Kasumi-1 (cell line): ENCODE results near the gene ETS1.

Source experiments
- DNase-seq, 2 experiments: peaks; one replicate each; lab custom pipeline; 2025; lab: John Stamatoyannopoulos, UW

Gene ETS1

DNA sequence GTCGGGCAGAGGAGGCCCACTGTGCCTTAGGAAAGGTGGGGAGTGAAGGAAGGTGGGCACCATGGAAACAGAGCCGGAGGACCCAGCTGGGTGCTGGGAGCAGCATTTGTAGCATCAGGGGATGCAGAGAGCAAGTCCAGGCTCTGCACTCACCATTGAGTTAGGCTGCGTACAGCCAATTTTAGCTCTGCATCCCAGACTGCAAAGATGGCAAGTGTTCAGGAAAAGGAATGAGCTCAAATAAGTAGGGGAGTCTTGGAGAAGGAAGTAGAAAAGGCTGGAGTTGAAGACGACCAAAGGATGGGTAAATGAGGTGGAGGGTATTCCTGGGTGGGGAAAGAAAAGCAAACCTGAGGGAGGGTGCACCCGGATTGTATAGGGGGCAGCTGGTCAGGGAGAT is 31.6 kb upstream of the ETS1 start:
- DNase-seq, result no peak

DNA sequence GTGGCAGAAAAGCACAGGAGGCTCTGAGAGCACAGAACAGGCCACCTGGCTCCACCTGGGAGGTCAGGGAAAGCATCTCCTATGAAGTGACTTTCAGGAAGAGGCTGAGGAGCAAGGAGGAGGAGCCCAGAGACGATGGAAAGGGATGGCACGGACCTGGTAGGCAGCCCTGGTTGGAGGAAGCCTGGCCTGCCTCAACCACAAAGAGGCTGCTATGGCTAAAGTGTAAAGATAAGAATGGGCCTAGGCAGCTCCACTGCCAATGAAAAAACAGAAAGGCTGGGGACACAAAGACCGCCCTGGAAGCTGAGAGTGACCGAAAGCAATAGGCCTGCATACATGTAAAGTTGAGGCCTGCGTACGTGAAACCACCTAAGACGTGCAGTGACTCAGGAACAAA is 31.2 kb upstream of the ETS1 start:
- DNase-seq, result no peak

DNA sequence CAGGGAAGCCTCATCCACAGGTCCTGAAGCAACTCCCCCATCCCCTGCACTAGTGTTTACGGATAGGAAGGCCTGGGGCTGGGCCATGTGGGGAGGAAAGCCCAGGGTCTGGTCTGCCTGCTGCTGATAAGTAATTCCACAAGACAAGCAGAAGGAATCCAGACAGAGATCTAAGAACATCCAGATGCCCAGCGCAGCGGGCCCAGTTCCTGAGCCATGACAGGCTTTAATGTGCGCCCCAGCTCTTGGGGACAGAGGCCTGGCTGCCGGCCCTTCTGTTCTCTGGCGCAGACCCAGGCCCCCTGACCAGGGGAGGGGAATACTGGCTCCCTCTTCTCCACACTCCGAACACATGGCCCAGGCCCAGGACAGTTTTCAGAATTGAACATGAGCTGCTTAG is 28.8 kb upstream of the ETS1 start:
- no peak for DNase-seq

DNA sequence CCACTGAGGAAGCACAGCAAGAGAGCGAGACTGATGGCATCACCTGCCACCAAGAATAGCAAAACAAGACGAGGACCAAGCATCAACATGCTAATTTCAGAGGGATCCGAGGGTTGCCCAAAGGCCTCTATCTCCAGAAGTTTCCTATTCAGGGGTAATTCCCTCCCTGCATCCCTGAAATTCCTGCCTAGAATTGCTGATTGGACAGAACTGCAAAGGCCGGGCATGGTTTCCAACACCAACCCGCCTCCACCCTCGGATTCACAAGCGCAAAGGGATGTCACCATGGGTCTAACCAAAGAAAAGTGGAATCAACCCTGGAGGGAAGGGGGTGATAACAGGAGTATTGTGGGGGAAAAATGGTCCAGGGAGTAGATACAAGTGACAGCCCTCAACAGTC is 28.3 kb upstream of the ETS1 start:
- no peak for DNase-seq

DNA sequence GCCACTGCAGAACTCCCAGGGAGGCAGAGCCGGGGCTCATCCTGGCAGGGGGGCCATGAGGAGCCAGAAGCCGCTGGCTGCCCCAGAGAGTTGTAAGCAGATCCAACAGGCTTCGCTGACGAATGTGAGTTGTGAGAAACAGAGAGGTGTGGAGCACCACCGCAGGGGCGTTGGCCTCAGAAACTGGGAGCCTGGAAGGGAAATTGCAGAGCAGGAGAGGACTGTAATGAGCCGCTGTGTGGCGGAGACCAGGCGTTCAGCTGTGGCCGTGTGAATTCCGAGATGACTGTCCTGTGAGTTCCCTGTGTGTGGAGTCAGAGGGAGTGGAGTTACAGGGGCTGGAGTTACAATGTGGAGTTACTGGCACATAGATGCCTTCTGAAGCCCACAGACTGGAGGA is 27.7 kb upstream of the ETS1 start:
- DNase-seq, result no peak

DNA sequence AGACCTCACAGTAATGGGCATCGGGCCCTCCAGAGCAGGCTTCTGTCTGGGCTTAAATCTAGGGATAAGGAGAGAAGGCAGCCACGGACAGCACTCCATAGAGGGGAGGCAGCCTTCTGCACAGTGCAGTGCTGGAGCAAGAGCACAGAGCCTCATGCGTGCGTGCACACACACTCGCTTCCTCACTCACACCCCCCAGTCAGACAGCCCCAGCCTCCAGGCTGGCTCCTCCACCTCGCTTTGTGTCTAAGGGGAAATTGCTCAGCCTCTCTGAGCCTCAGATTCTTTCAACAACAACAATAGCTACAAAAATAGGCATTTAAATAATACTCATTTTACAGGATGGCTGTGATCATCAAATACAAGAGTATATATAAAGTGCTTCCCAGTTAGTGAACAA is 26.7 kb upstream of the ETS1 start:
- DNase-seq, result no peak

DNA sequence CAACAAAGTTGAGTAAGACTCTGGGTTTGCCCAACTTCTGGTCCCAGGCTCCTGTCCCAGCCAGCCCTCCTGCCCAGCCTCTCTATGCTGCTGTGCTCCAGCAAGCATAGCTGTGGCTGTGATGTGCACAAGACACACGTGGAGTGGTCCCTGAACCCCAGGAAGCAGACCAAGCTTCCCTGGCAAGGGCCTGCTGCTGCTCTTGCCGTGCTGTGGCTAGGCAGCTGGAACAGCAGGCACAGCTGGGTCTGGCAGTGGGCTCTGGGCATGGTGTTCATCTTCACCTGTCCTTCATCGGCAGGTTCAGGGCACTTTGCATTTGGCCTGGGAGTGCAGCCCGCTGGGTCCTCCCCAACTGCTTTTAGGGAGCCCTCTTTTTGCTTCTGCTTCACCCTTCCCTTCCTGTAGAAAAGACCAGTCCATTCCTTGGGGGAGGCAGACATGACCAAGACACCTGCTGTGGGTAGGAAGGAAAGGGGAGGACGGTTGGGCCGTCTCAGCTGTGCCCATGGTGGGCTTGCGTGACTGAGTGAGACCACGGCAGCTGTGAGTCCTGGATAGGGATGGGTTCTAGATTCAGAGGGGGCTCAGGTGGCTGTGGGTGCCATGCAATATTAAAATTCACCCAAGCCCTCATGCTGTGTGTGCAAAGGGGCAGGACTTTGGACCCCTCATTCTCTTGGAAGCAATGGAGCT is 26.1 kb upstream of the ETS1 start:
- no peak for DNase-seq

DNA sequence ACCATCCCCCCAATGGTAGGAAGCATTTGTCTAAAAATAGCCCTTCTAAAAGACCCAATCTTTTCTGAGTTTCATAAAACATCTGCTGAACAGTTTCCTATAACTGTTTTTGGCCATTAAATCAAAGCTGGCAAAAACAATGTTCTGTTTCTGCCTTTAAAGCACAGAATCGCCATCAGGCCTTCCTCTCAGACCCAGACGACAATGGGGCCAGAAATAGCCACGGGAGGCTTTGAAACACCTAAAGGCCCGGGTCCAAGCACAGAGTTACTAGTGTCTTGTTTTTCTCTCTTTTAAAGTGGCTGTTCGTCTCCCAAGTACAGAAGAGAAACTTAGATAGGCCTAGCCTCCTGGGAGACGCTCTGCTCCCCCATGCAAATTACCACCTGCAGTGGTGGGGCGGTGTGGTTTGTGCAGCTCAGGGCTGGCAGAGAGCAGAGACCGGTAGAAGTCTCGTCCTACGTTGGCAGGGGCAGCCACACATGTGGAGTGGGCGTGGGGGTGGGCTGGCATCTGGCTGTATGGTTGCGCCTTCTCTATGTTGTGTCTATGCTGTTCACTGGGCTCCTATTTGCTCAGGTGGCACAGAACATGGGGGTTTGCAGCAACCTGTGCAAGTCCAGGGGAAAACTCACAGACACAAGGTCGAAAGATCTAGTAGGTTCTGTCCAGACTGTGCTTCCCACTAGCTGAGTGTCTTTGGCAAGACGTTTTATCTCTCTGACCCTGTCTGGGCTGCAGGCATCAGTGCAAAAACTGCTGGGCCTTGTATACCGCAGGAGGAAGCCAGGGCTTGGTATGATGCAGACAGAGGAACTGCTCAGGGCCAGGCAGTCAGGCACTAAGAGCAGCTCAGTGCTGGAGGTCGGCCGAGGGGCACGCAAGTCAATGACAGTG is 23.6 kb upstream of the ETS1 start:
- peak in 1 of 2 experiments; percentile 7 for DNase-seq

DNA sequence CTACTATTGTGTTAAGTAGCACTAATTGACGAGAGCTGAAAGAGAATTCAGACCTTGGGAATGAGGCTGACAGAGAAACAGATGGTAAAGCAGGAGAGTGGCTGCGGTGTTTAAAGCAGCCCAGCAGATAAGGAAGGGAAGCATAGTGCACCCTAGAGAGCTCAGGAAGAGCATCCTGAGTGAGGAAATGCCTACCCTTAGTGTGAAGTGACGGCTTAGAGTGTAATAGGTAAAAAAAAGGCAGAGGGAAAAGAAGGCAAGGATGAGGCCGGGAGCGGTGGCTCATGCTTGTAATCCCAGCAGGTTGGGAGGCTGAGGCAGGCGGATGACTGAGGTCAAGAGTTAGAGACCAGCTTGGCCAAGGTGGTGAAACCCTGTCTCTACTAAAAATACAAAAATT is 22.4 kb upstream of the ETS1 start:
- DNase-seq, result no peak

DNA sequence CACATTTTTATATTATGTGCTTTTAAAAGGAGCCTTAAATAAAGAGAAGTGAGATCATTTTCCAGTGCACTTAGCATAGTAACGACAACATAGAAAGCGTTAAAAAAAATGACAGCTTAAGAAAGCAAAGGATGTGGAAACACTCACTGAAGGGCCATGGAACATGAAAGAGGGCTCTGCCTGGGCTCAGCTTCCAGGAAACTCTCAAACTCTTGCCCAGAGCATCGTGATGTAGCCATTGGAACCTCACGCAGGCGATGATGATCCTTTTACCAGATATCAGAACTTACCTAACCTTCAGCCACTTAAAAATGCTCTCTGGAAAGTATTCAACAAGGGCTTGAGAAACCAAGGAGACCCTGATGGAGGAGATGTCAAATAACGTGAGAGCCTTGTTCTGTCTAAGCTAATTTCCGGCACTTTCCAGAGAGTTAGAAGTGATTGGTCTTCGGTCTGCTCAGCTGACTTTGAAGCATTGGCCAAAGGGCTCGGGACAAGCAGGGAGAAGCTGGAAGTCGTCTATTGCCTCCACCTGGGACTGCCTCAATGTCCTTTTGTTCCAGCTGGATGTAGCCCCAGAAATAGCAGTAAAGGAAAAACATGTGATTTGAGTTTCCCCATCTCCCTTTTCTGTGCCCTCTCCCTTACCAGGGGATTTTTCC is 21.5 kb upstream of the ETS1 start:
- no peak for DNase-seq

DNA sequence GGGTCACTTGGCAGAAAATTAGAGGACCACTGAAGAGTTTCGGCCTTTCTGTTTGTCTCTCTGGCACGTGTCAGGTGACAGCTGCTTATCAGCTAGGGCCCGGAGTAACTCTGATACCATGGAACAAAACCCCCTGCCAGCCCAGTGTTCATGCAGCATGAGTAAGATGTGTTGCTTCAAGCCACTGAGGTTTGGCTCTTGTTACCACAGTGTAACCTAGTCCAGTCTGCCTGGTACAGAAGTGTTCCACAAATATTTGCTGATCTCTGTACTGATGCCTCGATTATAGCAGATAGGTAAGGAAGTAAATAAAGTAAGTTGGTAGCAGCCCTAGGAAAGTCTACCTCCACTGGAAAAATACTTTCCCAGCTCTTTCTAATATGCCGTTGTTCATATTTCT is 20.5 kb upstream of the ETS1 start:
- no peak for DNase-seq

DNA sequence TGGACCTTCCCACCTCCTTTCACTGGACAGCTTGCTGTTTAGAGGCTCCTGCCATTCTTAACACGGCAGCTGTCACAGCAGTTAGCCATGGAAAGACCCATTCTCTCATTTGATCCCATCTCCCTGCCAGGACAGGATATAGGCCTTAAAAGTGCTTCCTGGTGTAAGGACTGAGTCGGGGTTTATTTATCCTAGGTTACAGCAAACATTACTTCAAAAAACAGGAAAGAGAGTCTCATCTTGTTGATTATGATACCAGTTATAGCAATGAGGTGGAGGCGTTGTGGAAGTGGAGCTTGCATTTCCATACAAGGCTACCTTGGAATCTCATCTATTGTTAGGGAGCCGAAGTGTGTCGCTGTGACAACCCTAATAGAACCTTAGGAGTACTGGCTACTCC is 17.4 kb upstream of the ETS1 start:
- no peak for DNase-seq

DNA sequence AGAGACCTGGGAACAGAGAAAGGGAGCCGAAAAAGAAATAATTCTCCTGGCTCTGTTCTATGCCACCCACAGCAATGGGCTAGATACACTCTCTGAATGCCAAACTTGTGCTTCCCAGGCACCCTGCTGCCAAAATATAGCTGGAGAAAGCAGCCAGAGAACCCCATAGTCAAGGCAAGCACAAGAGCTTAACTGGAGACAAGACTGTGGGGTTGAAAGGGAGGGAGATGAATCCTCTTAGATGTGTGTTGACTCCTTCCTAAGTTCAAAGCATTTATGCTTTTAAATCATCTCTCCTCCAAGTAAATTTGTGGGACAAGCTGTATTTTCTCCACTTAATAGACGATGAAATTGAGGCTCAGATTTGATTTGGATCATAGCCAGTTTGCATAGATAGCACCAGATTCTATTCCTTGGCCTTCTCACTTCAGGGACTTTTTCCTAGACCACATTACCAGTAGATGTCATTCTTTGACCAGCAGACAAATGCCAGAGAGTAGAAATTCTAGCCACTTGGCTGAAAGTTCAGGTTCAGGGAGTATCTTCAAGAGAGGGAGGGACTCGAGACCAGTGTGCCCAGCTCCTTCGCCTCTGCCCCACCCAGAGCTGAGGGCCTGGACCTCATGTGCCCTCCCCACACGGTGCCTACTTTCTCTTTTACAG is 16.5 kb upstream of the ETS1 start:
- peak in 1 of 2 experiments; percentile 24 for DNase-seq

DNA sequence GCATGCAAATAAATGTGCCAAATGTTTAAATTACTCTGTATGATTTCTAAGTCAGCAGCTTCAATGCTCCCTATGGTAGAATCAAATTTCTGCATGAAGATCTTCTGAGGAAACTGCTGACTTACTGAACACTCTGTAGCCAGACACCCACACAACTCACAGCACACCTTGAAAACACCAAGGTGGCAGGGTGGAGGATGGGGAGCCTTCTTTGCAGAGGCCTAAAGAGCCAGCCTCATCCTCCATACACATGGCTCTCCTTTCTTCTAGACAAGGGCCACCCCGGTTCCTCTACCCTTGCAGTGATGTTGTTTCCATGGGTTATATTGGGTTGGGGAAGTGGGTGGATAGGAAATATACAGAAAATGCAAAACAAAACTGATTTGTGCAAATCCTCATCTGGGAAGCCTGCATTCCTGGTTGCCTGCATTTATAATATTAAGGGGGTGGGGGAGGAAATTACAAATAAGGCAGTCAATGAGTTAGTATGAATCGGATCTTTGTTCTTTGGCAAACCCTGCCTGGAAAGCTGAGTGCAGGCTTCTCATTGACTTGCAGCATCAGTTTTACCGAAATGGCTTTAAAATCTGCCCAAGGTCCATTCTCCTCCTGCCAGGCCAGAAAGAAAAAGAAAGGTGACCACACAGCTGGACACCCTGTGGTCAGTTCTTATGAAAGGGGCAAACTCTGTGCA is 15.8 kb upstream of the ETS1 start:
- no peak for DNase-seq

DNA sequence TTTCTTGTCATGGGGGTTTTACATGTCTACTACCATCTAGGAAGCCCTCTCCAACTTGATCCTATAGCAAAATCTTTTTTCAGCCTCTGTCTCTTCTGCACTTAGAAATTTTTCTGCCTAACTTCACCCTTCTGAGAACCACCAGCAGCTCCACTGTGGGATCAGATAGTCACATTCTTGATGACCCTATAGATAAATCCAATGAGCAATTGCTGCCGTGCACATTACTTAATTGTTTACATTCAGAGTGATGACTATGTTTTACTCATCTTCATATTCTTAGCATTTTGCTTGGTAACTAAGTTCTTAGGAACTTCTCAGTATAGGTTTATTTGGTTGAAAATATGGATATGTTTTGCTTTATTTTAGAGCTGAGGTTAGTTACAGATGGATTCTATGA is 12.4 kb upstream of the ETS1 start:
- DNase-seq, result no peak

DNA sequence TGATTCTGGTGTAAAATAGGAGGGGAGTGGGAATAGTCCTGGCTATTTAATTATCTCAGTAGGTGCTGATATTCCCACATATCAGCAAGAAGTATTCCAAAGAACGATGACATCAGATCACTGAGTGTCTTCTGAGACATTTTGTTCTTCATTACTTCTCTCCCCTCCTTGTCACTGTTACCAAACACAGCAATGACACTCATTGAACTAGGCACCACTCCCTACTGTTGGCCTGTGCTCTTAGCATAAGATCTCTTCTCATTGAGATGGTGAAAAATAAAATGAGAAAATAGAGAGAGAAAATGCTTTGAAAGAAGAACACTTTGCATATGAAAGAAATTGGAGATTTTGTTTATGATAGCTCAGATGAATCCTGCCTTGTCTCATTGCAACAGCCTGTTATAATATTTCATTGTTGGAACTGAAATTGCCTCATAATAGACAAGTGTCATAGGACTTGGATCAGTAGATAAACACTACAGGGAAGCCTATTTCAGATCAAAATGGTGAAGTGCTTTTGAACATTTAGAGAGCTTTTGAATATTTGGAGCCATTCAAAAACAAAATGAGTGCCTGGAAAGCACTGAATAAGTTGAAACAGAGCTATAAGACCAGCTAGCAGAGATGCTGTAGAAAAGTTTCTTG is 11.3 kb upstream of the ETS1 start:
- no peak for DNase-seq

DNA sequence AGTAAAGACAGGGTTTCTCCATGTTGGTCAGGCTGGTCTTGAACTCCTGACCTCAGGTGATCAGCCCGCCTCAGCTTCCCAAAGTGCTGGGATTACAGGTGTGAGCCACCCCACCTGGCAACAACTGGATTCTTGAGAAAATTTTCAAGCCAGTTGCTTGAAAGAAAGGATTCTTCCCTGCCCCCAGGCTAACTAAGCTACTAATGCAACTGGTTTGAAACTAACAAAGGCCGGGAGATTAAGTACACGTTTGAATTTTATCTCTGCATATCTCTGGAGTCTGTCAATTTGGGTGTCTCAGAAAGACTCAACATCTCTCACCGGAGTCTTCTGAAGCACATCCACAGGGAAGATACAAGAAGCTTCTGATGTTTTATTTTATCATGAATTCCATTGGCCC is 10.7 kb upstream of the ETS1 start:
- no peak for DNase-seq

DNA sequence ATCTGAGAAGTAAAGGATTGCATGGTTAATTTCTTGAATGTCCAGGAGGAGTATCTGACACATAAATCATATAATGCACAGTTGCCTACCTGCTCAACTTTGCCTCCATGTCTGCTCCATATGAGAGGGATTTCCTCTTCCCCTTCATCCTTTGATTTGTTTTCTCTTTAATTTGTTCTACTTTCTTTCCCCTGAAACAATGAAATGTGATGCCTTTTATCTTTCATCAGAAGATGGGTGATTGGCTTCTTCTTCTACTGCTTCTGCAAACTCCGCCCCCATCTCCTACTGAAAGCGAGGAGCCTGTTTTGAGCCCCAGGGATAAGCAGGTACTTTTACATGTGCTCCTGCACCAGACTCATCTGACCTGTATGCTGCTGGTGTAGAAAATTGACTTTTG is 9.9 kb upstream of the ETS1 start:
- DNase-seq, result no peak

DNA sequence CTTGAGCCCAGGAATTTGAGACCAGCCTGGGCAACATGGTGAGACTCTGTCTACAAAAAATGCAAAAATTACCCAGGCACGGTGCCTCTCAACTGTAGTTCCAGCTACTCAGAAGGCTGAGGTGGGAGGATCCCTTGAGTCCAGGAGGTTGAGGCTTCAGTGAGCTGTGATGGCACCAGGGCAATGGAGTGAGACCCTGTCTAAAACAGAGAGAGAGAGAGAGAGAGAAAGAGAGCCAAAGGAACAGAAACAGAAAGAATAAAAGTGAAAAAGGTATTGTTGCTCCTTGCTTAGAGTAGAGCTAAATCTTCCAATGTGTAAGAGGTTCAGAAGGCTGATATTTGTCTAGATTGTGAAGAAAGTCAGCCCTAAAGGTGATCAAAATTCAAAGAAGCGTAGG is 8.9 kb upstream of the ETS1 start:
- no peak for DNase-seq

DNA sequence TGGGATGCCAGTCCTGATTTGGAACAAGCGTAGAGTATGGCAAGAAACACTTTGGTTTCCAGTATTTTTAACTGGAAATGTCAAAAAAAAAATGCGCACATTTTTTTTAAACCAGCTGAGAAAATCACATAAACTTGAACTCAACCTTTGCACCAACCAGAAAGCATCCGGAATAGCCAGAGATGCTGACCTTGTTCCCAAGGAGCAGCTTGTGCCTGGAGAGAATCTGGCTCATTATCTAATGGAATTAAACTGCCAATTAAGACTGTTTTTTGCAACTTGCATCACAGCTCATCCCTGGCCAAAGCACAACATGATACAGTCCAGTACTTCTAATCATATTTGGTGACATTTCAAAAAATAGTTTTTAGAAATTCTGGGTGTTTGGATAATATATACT is 8.4 kb upstream of the ETS1 start:
- DNase-seq, result no peak

DNA sequence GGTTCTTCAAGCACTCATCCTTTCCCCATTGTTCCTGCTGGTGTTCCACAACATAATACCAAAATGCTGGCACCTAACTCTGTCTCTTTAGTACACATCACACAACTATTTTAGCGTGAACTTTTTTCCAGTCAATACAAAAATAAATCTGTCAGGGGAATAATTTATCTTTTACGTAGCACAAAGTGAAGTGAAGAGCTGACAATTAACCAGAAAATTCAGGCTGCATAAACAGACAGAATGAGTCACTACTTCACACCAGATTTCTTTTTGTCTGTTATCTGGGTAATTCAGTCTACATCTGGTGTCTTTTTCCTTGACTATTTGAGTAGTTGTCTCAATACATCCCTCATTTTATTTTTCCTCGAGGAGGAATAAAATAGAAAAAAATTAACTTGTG is 7.9 kb upstream of the ETS1 start:
- DNase-seq, result no peak
